ENCODE data around the gene KCNH6. TPM values are rescaled to one million over a fixed set of nuclear protein-coding genes. Genes with fewer than 3 reads are reported as not detected.

KCNH6 gene
- total and polyA plus RNA-seq, 8 donors: 0.41 to 1.5 (median 0.84) TPM

DNA sequence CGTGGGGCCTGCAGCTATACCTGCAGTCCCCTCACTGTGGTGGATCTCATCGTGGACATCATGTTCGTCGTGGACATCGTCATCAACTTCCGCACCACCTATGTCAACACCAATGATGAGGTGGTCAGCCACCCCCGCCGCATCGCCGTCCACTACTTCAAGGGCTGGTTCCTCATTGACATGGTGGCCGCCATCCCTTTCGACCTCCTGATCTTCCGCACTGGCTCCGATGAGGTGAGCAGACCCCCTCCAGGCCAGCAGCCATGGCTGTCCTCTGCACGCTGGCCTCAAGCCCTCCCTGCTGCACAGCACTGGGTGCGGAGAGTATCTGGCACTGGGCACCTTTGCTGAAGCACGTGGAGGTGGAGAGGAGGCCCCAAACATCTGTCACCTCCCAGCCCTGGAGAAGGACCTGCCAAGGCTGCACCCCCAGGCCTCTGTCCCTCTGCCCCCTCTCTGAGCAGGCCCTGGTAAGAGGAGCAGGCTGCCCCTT lies 11.0 kb downstream of the KCNH6 start:
- peaks cover 3 to 7% of the 10 kb centered on the region in 2 donors for H3K4me1 ChIP-seq
- H3K27ac ChIP-seq: no peak overlapping the region
- TF ChIP-seq CTCF (IDR thresholded peaks at IDR 0.05): no peak
- peaks cover 20 to 27% of the 10 kb centered on the region in 2 donors for H3K27me3 ChIP-seq
- DNase-seq (peak in 1 of 4 donors; percentile 64), ATAC-seq (no peak)
- H3K36me3 ChIP-seq: no peaks in the 10 kb centered on the region
- intact Hi-C loops (cut with DNase I): no loop called here
- H3K4me3 ChIP-seq: no peak overlapping the region
- no peaks in the 10 kb centered on the region for H3K9me3 ChIP-seq

- Histone ChIP-seq H3K4me1 (peaks cover 3 to 7% of the 10 kb centered on the region in 2 donors), H3K4me3 (no peak overlapping the region), H3K36me3 (no peaks in the 10 kb centered on the region), H3K27ac (no peak overlapping the region), H3K9me3 (no peaks in the 10 kb centered on the region), H3K27me3 (peaks cover 28 to 36% of the 10 kb centered on the region in 2 donors)
- intact Hi-C loops (cut with DNase I): no loop called here
- ATAC-seq (no peak), DNase-seq (peak in 1 of 4 donors; percentile 62)
- TF ChIP-seq CTCF (IDR thresholded peaks at IDR 0.05): no peak
Measured at GRCh38 chr17:63534816-63535455, 11.8 kb downstream of the KCNH6 start.

DNA sequence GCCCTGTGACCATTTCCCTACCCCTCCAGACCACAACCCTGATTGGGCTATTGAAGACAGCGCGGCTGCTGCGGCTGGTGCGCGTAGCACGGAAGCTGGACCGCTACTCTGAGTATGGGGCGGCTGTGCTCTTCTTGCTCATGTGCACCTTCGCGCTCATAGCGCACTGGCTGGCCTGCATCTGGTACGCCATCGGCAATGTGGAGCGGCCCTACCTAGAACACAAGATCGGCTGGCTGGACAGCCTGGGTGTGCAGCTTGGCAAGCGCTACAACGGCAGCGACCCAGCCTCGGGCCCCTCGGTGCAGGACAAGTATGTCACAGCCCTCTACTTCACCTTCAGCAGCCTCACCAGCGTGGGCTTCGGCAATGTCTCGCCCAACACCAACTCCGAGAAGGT lies 12.5 kb downstream of the KCNH6 start:
- intact Hi-C loops (cut with DNase I): no loop called here
- no peak for ATAC-seq
- no peak overlapping the region for H3K4me3 ChIP-seq
- peaks cover 28 to 38% of the 10 kb centered on the region in 2 donors for H3K27me3 ChIP-seq
- H3K36me3 ChIP-seq: no peaks in the 10 kb centered on the region
- H3K27ac ChIP-seq: no peak overlapping the region
- TF ChIP-seq CTCF (IDR thresholded peaks at IDR 0.05): no peak
- peaks cover 3 to 7% of the 10 kb centered on the region in 2 donors for H3K4me1 ChIP-seq
- no peaks in the 10 kb centered on the region for H3K9me3 ChIP-seq
- DNase-seq: peak in 1 of 4 donors; percentile 72

GRCh38 chr17:63537001-63537400 lies 13.8 kb downstream of the KCNH6 start:
- DNase-seq (peak in 1 of 4 donors; percentile 28), ATAC-seq (no peak)
- Histone ChIP-seq H3K4me3 (no peak overlapping the region), H3K36me3 (no peaks in the 10 kb centered on the region), H3K9me3 (no peaks in the 10 kb centered on the region), H3K4me1 (peaks cover 3 to 7% of the 10 kb centered on the region in 2 donors), H3K27ac (no peak overlapping the region), H3K27me3 (peaks cover 28 to 38% of the 10 kb centered on the region in 2 donors)
- TF ChIP-seq CTCF (IDR thresholded peaks at IDR 0.05): no peak
- intact Hi-C loops (cut with DNase I): no loop called here

- intact Hi-C loops (cut with DNase I): no loop called here
- TF ChIP-seq CTCF (IDR thresholded peaks at IDR 0.05): no peak
- H3K27me3 ChIP-seq: peaks cover 28 to 38% of the 10 kb centered on the region in 2 donors
- no peak overlapping the region for H3K27ac ChIP-seq
- H3K9me3 ChIP-seq: no peaks in the 10 kb centered on the region
- H3K4me1 ChIP-seq: peaks cover 3 to 7% of the 10 kb centered on the region in 2 donors
- DNase-seq (peak in 2 of 4 donors; percentile 15 to 78), ATAC-seq (peak; percentile 66)
- no peak overlapping the region for H3K4me3 ChIP-seq
- no peaks in the 10 kb centered on the region for H3K36me3 ChIP-seq
Measured at GRCh38 chr17:63537991-63538692, 15.0 kb downstream of the KCNH6 start.

Measured in left lung (tissue), 10 donors.